HEK293 (cell line): Measurements from ENCODE around the gene SEC11A.

ENCODE experiments used
- CTCF ChIA-PET: fragments of 350-600 bp; formaldehyde crosslinking; extraction: SDS; loops from one replicate; lab custom pipeline; 2021; ENCODE audit warnings: antibody characterized with exemption; lab: Yijun Ruan, JAX
- POLR2A ChIA-PET: fragments of 300-600 bp; formaldehyde crosslinking; extraction: SDS; loops from one replicate; lab custom pipeline; 2020; ENCODE audit warnings: antibody characterized with exemption, inconsistent platforms; lab: Yijun Ruan, JAX
- H3K27ac ChIP-seq: fragments of 200-500 bp; sonication (Bioruptor generic); 2 replicates; pipeline ENCODE4 v1.5.1; 2014; ENCODE audit warnings: low read depth, low read length, control low read depth, inconsistent platforms; ENCODE audit errors: extremely low read depth
- H3K36me3 ChIP-seq, 2 experiments: fragments of 200-500 bp in 1 of 2; sonication (Bioruptor generic) in 1 of 2; 1 replicate in 1 of 2; 2 replicates in 1 of 2; pipeline ENCODE4 v1.5.1; 2014 to 2017; ENCODE audit warnings: inconsistent platforms in 2 of 2, low read length in 2 of 2; ENCODE audit not compliant: control insufficient read depth in 2 of 2, insufficient read depth in 1 of 2
- H3K4me1 ChIP-seq: fragments of 200-500 bp; sonication (Bioruptor generic); 2 replicates; pipeline ENCODE4 v1.5.1; 2014; ENCODE audit warnings: mild to moderate bottlenecking, low read length, inconsistent platforms; ENCODE audit not compliant: control insufficient read depth, insufficient read depth
- H3K4me3 ChIP-seq: 2 replicates; pipeline ENCODE4 v1.5.1; 2011; ENCODE audit warnings: low read depth, mild to moderate bottlenecking, control low read depth, low read length, moderate library complexity
- H3K9me3 ChIP-seq: fragments of 200-500 bp; sonication (Bioruptor generic); 2 replicates; pipeline ENCODE4 v1.5.1; 2014; ENCODE audit warnings: low read depth, low read length, inconsistent platforms; ENCODE audit not compliant: control insufficient read depth, insufficient read depth
- ATF2 ChIP-seq: fragments of 450-650 bp; formaldehyde crosslinking; IDR thresholded peaks from 2 replicates; pipeline ENCODE4 v1.5.1; 2016; ENCODE audit warnings: missing biosample characterization, missing genetic modification characterization, low read depth
- GLI4 ChIP-seq: fragments of 450-650 bp; formaldehyde crosslinking; IDR thresholded peaks from 2 replicates; pipeline ENCODE4 v1.5.1; 2016; ENCODE audit warnings: missing biosample characterization, missing genetic modification characterization
- KLF16 ChIP-seq: fragments of 450-650 bp; formaldehyde crosslinking; IDR thresholded peaks from 2 replicates; pipeline ENCODE4 v1.5.1; 2017; ENCODE audit warnings: missing biosample characterization, missing genetic modification characterization
- TSHZ1 ChIP-seq: fragments of 450-650 bp; formaldehyde crosslinking; IDR thresholded peaks from 2 replicates; pipeline ENCODE4 v1.5.1; 2016; ENCODE audit warnings: missing biosample characterization, missing genetic modification characterization, borderline replicate concordance
- ZBTB26 ChIP-seq: fragments of 450-650 bp; formaldehyde crosslinking; optimal IDR thresholded peaks from 2 replicates; pipeline ENCODE3; 2016; ENCODE audit warnings: missing biosample characterization, mild to moderate bottlenecking, missing genetic modification characterization
- ZFP3 ChIP-seq: fragments of 450-650 bp; formaldehyde crosslinking; IDR thresholded peaks from 2 replicates; pipeline ENCODE4 v1.5.1; 2016; ENCODE audit warnings: low read depth, missing biosample characterization, missing genetic modification characterization
- ZFP41 ChIP-seq: fragments of 450-650 bp; formaldehyde crosslinking; IDR thresholded peaks from 2 replicates; pipeline ENCODE4 v1.5.1; 2016; ENCODE audit warnings: missing biosample characterization, missing genetic modification characterization, borderline replicate concordance
- ZNF140 ChIP-seq: fragments of 450-650 bp; formaldehyde crosslinking; IDR thresholded peaks from 2 replicates; pipeline ENCODE4 v1.5.1; 2016; ENCODE audit warnings: missing biosample characterization, missing genetic modification characterization
- ZNF175 ChIP-seq: fragments of 450-650 bp; formaldehyde crosslinking; IDR thresholded peaks from 2 replicates; pipeline ENCODE4 v1.5.1; 2016; ENCODE audit warnings: missing biosample characterization, missing genetic modification characterization
- ZNF280C ChIP-seq: fragments of 450-650 bp; formaldehyde crosslinking; IDR thresholded peaks from 2 replicates; pipeline ENCODE4 v1.5.1; 2016; ENCODE audit warnings: missing biosample characterization, missing genetic modification characterization
- ZNF449 ChIP-seq: fragments of 450-650 bp; formaldehyde crosslinking; IDR thresholded peaks from 2 replicates; pipeline ENCODE4 v1.5.1; 2017; ENCODE audit warnings: missing biosample characterization, mild to moderate bottlenecking, missing genetic modification characterization, moderate library complexity
- ZNF501 ChIP-seq: fragments of 450-650 bp; formaldehyde crosslinking; IDR thresholded peaks from 2 replicates; pipeline ENCODE4 v1.5.1; 2016; ENCODE audit warnings: missing biosample characterization, missing genetic modification characterization
- ZNF518A ChIP-seq: fragments of 450-650 bp; formaldehyde crosslinking; conservative IDR thresholded peaks from 2 replicates; pipeline ENCODE4 v1.5.1; 2016; ENCODE audit warnings: low read depth, missing biosample characterization, missing genetic modification characterization
- ZNF530 ChIP-seq: fragments of 450-650 bp; formaldehyde crosslinking; IDR thresholded peaks from 2 replicates; pipeline ENCODE4 v1.5.1; 2016; ENCODE audit warnings: low read depth, missing biosample characterization, missing genetic modification characterization
- ZNF623 ChIP-seq: fragments of 450-650 bp; formaldehyde crosslinking; IDR thresholded peaks from 2 replicates; pipeline ENCODE4 v1.5.1; 2016; ENCODE audit warnings: missing biosample characterization, missing genetic modification characterization
- ZNF660 ChIP-seq: fragments of 450-650 bp; IDR thresholded peaks from 2 replicates; pipeline ENCODE4 v1.5.1; 2018; ENCODE audit warnings: missing biosample characterization, mild to moderate bottlenecking, missing genetic modification characterization
- ZNF670 ChIP-seq: fragments of 450-650 bp; formaldehyde crosslinking; IDR thresholded peaks from 2 replicates; pipeline ENCODE4 v1.5.1; 2016; ENCODE audit warnings: missing biosample characterization, missing genetic modification characterization, low read depth
- ZNF701 ChIP-seq: fragments of 450-650 bp; formaldehyde crosslinking; IDR thresholded peaks from 2 replicates; pipeline ENCODE4 v1.5.1; 2016; ENCODE audit warnings: missing biosample characterization, missing genetic modification characterization
- ZNF776 ChIP-seq: fragments of 450-650 bp; formaldehyde crosslinking; IDR thresholded peaks from 2 replicates; pipeline ENCODE4 v1.5.0; 2017; ENCODE audit warnings: missing biosample characterization, missing genetic modification characterization, borderline replicate concordance
- ZNF785 ChIP-seq: fragments of 450-650 bp; formaldehyde crosslinking; IDR thresholded peaks from 2 replicates; pipeline ENCODE4 v1.5.1; 2016; ENCODE audit warnings: missing biosample characterization, missing genetic modification characterization

The SEC11A gene

GRCh38 chr15:84759018-84759417, 43.1 kb upstream of the SEC11A start:
- peaks cover 20% of the 10 kb centered on the region for H3K4me1 ChIP-seq
- ChIA-PET CTCF (no interaction called here), POLR2A (no interaction called here)
- H3K9me3 ChIP-seq: no peaks in the 10 kb centered on the region
- H3K27ac ChIP-seq: no peak overlapping the region
- no peak overlapping the region for H3K4me3 ChIP-seq
- TF ChIP-seq ZNF140 (tag by site-specific recombination) (no peak), ZFP41 (tag by site-specific recombination) (no peak), ZNF701 (tag by site-specific recombination) (no peak), ZNF501 (tag by site-specific recombination) (no peak), GLI4 (tag by site-specific recombination) (no peak), ZNF776 (tag by site-specific recombination) (no peak), ZNF280C (tag by site-specific recombination) (no peak), ZFP3 (tag by site-specific recombination) (no peak), ZNF660 (no peak), TSHZ1 (tag by site-specific recombination) (no peak), KLF16 (tag by site-specific recombination) (no peak), ZNF785 (no peak), ZBTB26 (tag by site-specific recombination) (no peak), ZNF518A (tag by site-specific recombination) (no peak), ATF2 (tag by site-specific recombination) (no peak), ZNF670 (no peak), ZNF623 (tag by site-specific recombination) (no peak), ZNF175 (tag by site-specific recombination) (no peak), ZNF449 (tag by site-specific recombination) (no peak), ZNF530 (no peak)
- peaks cover 4 to 7% of the 10 kb centered on the region in 2 experiments; a peak in 2 of 3 replicates for H3K36me3 ChIP-seq
